Sigmoid colon (tissue), 7 donors: ENCODE measurements around the gene SYNE2. TPM values are rescaled to one million over a fixed set of nuclear protein-coding genes. Genes with fewer than 3 reads are reported as not detected.

ENCODE experiments used
- DNase-seq: peaks from one replicate; pipeline ENCODE4 v3.0.0-alpha.2; 2019
- H3K27ac ChIP-seq, 4 donors: fragments of 200-600 bp; sonication (generic); one replicate each; pipeline ENCODE4 v1.5.1; 2016 to 2019; ENCODE audit warnings: mild to moderate bottlenecking in 1 of 4
- H3K27me3 ChIP-seq, 3 donors: fragments of 200-600 bp; sonication (generic); one replicate each; pipeline ENCODE4 v1.5.1; 2019; ENCODE audit warnings: mild to moderate bottlenecking in 1 of 3
- H3K36me3 ChIP-seq, 4 donors: fragments of 200-600 bp; sonication (generic); one replicate each; pipeline ENCODE4 v1.5.1; 2016 to 2019
- H3K4me1 ChIP-seq, 4 donors: fragments of 200-600 bp; sonication (generic); one replicate each; pipeline ENCODE4 v1.5.1; 2017 to 2019
- H3K4me3 ChIP-seq, 4 donors: fragments of 200-600 bp; sonication (generic); one replicate each; pipeline ENCODE4 v1.5.1; 2017 to 2019; ENCODE audit warnings: mild to moderate bottlenecking in 2 of 4, moderate library complexity in 1 of 4
- H3K9me3 ChIP-seq, 4 donors: fragments of 200-600 bp in 3 of 4; sonication (generic) in 3 of 4; one replicate each; pipeline versions ENCODE4 v1.5.1 to v1.6.1; 2013 to 2019
- EP300 ChIP-seq, 4 donors: sonication (generic); formaldehyde crosslinking; IDR thresholded peaks; one replicate each; pipeline ENCODE4 v1.6.1; 2017; ENCODE audit warnings: antibody characterized with exemption in 4 of 4
- POLR2A ChIP-seq, 2 donors: fragments of 450-650 bp; IDR thresholded peaks; one replicate each; pipeline ENCODE4 v1.6.1; 2016; ENCODE audit warnings: antibody characterized with exemption in 2 of 2, mild to moderate bottlenecking in 2 of 2, moderate library complexity in 2 of 2
- POLR2AphosphoS5 ChIP-seq, 4 donors: sonication (generic); formaldehyde crosslinking; IDR thresholded peaks; one replicate each; pipeline ENCODE4 v1.6.1; 2017; ENCODE audit warnings: antibody characterized with exemption in 4 of 4
- whole genome bisulfite sequencing, 2 donors: extraction: QIAGEN DNeasy Blood & Tissue Kit; methylation state at CpG; one replicate each; pipeline ENCODE4 v1.1.7; 2013; 5-methylcytosine and 5-hydroxymethylcytosine counted together
- intact Hi-C: fragments of 100-400 bp; cut with DNase I; formaldehyde crosslinking; loops from one replicate; pipeline ENCODE4 v1.15.1; 2023
- polyA plus RNA-seq, 3 donors: library from polyadenylated mRNA; stranded (reverse); fragments of 200-250 nt; gene quantifications; one replicate each; pipeline ENCODE4 v1.2.3, GENCODE V29; 2013
- total RNA-seq, 4 donors: library from RNA; depleted of rRNA; stranded (reverse); fragments of >200 nt; gene quantifications; one replicate each; pipeline ENCODE4 v1.1.0, GENCODE V29; 2016
- TF ChIP-seq, protein P1 (sequence below), 4 experiments: fragments of 450-650 bp in 3 of 4; fragments of 200-600 bp in 1 of 4; IDR thresholded peaks; one replicate each; pipeline ENCODE4 v1.5.1; 2016 to 2019; ENCODE audit warnings: antibody characterized with exemption in 4 of 4, mild to moderate bottlenecking in 3 of 4, moderate library complexity in 2 of 4
- donor health status: healthy with polysubstance abuse.
- donor health status: Bipolar disorder and iron deficiency.
- donor health status: healthy.

SYNE2 gene
- total and polyA plus RNA-seq, 7 donors = 25.8 to 70.6 (median 54.6) TPM

DNA sequence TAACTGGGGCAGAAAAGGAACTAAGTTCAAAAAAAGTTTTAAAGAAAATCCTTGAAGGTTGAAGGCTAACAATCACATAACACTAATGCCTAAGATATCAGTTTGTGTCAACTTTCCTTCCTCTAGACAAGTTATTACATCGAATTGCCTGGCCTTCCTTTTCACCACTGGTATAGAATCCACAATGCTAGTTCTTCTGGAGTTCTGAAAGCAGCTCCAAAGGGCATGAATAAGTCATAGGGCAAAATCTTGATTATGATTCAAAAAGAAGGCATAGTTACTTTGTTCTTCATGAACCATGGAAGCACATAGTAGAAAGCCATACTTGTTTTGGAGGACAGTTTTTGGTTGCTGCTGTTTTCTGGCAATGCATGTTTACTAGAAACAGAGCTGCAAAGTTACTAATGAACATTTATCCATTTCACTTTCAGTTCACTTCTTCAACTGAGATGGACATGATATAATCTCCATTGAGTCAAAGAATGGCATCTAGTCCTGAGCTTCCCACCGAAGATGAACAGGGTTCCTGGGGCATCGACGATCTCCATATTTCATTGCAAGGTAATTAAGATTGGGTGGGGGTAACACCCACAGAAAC is 56.0 kb downstream of the SYNE2 start:
- Histone ChIP-seq H3K4me1 (peaks cover 0 to 15% (median 9%) of the 10 kb centered on the region in 4 donors), H3K4me3 (peak overlapping the region in 2 of 4 donors; percentile 12 to 22), H3K27me3 (no peaks in the 10 kb centered on the region), H3K9me3 (no peaks in the 10 kb centered on the region), H3K27ac (no peak overlapping the region), H3K36me3 (no peaks in the 10 kb centered on the region)
- no peak for TF ChIP-seq EP300 (IDR thresholded peaks at IDR 0.05)
- TF ChIP-seq POLR2AphosphoS5 (IDR thresholded peaks at IDR 0.05) = no peak
- no peak for TF ChIP-seq POLR2A (IDR thresholded peaks at IDR 0.05)
- TF ChIP-seq, protein P1, sequence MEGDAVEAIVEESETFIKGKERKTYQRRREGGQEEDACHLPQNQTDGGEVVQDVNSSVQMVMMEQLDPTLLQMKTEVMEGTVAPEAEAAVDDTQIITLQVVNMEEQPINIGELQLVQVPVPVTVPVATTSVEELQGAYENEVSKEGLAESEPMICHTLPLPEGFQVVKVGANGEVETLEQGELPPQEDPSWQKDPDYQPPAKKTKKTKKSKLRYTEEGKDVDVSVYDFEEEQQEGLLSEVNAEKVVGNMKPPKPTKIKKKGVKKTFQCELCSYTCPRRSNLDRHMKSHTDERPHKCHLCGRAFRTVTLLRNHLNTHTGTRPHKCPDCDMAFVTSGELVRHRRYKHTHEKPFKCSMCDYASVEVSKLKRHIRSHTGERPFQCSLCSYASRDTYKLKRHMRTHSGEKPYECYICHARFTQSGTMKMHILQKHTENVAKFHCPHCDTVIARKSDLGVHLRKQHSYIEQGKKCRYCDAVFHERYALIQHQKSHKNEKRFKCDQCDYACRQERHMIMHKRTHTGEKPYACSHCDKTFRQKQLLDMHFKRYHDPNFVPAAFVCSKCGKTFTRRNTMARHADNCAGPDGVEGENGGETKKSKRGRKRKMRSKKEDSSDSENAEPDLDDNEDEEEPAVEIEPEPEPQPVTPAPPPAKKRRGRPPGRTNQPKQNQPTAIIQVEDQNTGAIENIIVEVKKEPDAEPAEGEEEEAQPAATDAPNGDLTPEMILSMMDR (IDR thresholded peaks at IDR 0.05) = no peak
- DNase-seq = no peak
- intact Hi-C loops = no loop called here
- 79% methylated on average over 4 of the region's 4 CpGs for WGBS, 2 donors

DNA sequence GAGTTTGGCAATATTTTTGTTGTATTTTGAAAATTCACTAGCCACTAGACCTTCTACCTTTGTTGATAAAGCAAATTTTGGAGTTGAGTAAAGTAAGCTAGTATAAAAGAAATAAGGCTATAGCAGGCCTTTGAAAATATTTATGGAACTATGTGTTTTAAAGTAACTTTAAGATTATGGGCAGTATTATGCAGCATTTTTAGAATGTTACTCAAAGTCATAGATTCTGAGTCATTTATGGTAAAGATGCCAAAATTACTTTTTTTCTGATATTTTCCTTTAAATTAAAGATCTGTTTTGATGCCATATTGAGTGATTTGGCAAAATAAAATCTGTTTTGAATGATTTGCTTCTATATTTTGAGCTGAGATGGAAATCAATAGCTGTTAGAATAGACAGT is 57.2 kb downstream of the SYNE2 start:
- Histone ChIP-seq H3K27me3 (no peaks in the 10 kb centered on the region), H3K36me3 (no peaks in the 10 kb centered on the region), H3K4me3 (no peak overlapping the region), H3K4me1 (peaks cover 0 to 18% (median 10%) of the 10 kb centered on the region in 4 donors), H3K27ac (no peak overlapping the region), H3K9me3 (no peaks in the 10 kb centered on the region)
- TF ChIP-seq EP300 (IDR thresholded peaks at IDR 0.05) (no peak), POLR2A (IDR thresholded peaks at IDR 0.05) (no peak), POLR2AphosphoS5 (IDR thresholded peaks at IDR 0.05) (no peak)
- TF ChIP-seq, protein P1 (IDR thresholded peaks at IDR 0.05) = no peak
- no peak for DNase-seq
- intact Hi-C loops = no loop called here

DNA sequence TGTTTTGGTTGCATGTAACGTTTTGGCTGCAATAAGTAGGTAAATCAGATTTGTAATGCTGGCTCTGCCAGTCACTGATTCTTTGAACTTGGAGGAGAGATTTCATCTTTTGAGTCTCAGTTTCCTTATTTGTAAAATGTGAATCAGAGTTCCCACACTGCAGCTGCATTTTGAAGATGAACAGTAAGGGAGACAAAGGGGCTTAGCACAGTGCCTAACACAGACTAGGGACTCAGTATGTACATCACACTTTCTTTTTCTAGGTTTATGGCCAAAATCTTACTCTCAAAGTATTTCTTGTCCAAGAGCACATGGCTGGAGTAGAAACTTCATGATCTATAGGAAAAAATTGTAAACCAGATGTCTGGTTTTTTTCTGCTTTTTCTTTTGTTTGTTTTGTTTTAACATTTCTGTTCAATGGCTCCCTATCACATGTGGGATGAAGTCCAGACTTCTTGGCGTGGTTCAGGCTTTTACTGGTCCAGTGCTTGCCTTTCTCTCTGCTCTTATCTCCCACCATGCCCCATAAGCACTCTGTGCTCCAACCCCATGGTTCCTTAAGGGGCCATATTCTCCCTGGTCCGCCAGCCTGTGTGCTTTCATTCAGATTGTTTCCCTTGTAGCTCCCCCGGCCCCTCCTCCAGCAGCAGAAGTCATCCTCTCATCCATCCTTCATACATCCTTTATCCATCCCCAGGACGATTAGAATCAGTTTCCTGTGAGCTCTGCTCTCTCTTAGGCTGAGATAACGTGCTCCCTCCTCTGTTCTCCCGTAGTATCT is 58.0 kb downstream of the SYNE2 start:
- Histone ChIP-seq H3K27me3 (no peaks in the 10 kb centered on the region), H3K4me3 (no peak overlapping the region), H3K4me1 (peaks cover 0 to 22% (median 10%) of the 10 kb centered on the region in 4 donors), H3K27ac (no peak overlapping the region), H3K9me3 (no peaks in the 10 kb centered on the region), H3K36me3 (no peaks in the 10 kb centered on the region)
- intact Hi-C loops = no loop called here
- no peak for DNase-seq
- 77 to 85% methylated on average over 7 of the region's 7 CpGs for WGBS, 2 donors
- TF ChIP-seq POLR2A (IDR thresholded peaks at IDR 0.05) = no peak
- TF ChIP-seq EP300 (IDR thresholded peaks at IDR 0.05) = no peak
- TF ChIP-seq, protein P1 (IDR thresholded peaks at IDR 0.05) = no peak
- no peak for TF ChIP-seq POLR2AphosphoS5 (IDR thresholded peaks at IDR 0.05)

DNA sequence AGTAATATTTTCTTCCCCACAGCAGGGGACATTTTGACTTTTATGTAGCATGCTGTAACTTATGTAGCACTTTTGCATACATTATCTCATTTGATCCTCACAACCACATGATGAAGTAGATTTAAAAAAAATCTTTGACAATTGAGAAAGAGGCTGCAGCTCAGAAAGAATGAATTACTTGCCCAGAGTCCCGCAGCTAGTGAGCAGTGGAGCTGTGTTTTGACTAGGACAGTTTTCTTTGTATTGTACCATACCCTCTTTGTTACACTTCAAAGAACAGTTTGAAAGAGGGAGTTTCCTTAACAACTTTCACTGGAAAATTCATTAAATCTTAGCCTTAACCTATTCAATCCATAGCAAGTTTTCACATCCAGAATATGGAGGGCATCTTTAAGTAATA is 58.6 kb downstream of the SYNE2 start:
- Histone ChIP-seq H3K27ac (no peak overlapping the region), H3K27me3 (no peaks in the 10 kb centered on the region), H3K9me3 (no peaks in the 10 kb centered on the region), H3K4me1 (peaks cover 0 to 22% (median 10%) of the 10 kb centered on the region in 4 donors), H3K36me3 (no peaks in the 10 kb centered on the region), H3K4me3 (no peak overlapping the region)
- no peak for DNase-seq
- 89 to 92% methylated on average over 1 of the region's 1 CpG for WGBS, 2 donors
- no peak for TF ChIP-seq POLR2A (IDR thresholded peaks at IDR 0.05)
- TF ChIP-seq, protein P1 (IDR thresholded peaks at IDR 0.05) = no peak
- no peak for TF ChIP-seq POLR2AphosphoS5 (IDR thresholded peaks at IDR 0.05)
- no peak for TF ChIP-seq EP300 (IDR thresholded peaks at IDR 0.05)
- intact Hi-C loops = no loop called here
